ENCODE data around the gene FOXP1.
A peak's percentile ranks its signal among the peaks of the same experiment; 100 is the strongest.

FOXP1 gene

DNA sequence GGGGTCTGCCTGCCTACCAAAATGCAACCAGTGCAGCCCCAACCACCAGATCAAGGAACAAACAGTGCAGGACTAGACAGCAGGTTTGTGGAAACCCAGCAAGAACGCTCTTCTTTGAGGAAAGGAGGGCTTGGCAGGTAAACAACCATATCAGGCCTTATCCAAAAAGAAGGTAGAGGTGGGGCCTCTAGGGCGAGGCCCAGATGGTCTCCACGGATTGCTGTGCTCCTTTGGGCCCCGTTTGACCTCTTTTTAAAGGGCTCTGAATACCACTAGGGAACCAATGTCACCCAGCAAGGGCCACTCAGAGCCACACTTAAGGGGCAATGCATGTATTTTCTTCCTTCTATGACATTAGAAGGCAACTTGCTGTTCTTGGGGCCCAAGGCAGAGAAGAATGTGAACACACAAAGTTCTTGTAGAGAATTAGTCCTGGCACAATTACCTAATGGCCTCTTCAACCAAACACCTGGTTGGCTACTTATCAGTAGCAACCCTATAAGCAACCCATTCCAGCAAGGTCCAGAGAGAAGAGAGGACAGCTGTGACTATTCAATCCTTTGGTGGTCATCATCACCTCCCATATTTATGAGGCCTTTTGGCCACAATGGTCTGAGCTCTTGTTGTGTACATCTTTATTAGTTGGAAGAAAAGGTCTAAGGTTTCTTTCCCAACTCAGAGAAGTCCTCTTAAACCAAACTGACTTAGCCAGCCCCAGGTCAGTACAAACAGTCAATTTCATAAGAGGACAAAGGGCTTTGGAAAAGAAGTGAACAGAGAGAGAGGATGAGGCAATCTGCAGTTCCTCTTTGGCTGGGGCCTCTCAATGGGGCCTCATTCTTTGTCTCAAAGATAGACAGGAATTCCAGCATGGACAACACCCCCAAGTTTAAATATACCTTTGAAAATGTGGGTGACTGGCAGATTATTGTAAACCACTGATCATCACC is 36.0 kb downstream of the FOXP1 start:
- H3K27me3 ChIP-seq, result no peaks in the 10 kb centered on the region
- TF ChIP-seq, protein P1, sequence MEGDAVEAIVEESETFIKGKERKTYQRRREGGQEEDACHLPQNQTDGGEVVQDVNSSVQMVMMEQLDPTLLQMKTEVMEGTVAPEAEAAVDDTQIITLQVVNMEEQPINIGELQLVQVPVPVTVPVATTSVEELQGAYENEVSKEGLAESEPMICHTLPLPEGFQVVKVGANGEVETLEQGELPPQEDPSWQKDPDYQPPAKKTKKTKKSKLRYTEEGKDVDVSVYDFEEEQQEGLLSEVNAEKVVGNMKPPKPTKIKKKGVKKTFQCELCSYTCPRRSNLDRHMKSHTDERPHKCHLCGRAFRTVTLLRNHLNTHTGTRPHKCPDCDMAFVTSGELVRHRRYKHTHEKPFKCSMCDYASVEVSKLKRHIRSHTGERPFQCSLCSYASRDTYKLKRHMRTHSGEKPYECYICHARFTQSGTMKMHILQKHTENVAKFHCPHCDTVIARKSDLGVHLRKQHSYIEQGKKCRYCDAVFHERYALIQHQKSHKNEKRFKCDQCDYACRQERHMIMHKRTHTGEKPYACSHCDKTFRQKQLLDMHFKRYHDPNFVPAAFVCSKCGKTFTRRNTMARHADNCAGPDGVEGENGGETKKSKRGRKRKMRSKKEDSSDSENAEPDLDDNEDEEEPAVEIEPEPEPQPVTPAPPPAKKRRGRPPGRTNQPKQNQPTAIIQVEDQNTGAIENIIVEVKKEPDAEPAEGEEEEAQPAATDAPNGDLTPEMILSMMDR (IDR thresholded peaks at IDR 0.05), result no peak
- H3K9me3 ChIP-seq, result no peaks in the 10 kb centered on the region
- H3K4me3 ChIP-seq, result no peak overlapping the region
- no peak overlapping the region for H3K27ac ChIP-seq
- DNase-seq, result no peak
- intact Hi-C loops (cut with DNase I; ENCODE audit: low total_unique reads), result no loop called here
- H3K36me3 ChIP-seq, result no peaks in the 10 kb centered on the region
- peaks cover 1 to 24% (median 9%) of the 10 kb centered on the region in 4 donors for H3K4me1 ChIP-seq

DNA sequence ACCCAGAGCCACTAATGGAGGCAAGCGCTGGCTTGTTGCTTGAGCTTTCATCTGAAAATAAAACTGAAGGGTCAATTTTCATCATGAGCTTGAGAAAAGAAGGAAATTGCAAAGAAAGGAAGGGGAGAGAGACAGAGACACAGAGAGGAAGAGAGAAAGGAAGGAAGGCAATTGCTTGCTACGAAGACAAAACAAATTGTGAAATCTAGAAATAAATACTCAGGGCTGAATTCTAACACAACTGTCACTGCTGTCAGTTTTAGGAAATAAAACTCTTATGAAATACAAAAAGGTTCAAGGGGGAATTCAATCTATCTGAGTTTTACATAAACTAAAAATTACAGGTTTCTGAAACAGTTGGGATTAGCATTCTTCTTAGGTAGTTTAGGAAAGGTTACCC is 36.7 kb downstream of the FOXP1 start:
- DNase-seq, result no peak
- Histone ChIP-seq H3K4me3 (no peak overlapping the region), H3K27ac (no peak overlapping the region), H3K36me3 (no peaks in the 10 kb centered on the region), H3K4me1 (peaks cover 7 to 29% (median 15%) of the 10 kb centered on the region in 4 donors), H3K27me3 (no peaks in the 10 kb centered on the region), H3K9me3 (no peaks in the 10 kb centered on the region)
- TF ChIP-seq, protein P1 (IDR thresholded peaks at IDR 0.05), result no peak
- intact Hi-C loops (cut with DNase I; ENCODE audit: low total_unique reads), result no loop called here

DNA sequence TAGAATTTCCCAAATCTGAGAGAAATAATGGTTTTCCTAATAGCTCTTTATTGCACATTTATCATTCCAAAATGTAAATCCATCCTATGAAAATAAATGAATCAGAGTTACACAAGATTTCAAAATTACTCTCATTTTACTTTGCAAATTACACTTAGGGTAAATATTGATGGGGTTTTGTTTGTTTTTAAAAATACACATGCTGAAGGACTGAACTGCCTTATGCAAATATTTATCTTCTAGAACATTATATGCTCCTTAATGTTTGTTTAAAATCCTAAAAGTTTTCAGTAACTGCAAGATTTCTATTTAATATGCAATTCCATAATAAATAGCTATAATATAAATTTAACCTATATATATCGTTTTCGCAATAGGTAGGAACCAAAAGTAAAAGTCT is 38.2 kb downstream of the FOXP1 start:
- no peaks in the 10 kb centered on the region for H3K9me3 ChIP-seq
- TF ChIP-seq, protein P1 (IDR thresholded peaks at IDR 0.05), result no peak
- H3K36me3 ChIP-seq, result no peaks in the 10 kb centered on the region
- no peaks in the 10 kb centered on the region for H3K27me3 ChIP-seq
- H3K27ac ChIP-seq, result no peak overlapping the region
- H3K4me1 ChIP-seq, result peaks cover 7 to 33% (median 23%) of the 10 kb centered on the region in 4 donors
- no peak for DNase-seq
- H3K4me3 ChIP-seq, result no peak overlapping the region
- intact Hi-C loops (cut with DNase I; ENCODE audit: low total_unique reads), result no loop called here

DNA sequence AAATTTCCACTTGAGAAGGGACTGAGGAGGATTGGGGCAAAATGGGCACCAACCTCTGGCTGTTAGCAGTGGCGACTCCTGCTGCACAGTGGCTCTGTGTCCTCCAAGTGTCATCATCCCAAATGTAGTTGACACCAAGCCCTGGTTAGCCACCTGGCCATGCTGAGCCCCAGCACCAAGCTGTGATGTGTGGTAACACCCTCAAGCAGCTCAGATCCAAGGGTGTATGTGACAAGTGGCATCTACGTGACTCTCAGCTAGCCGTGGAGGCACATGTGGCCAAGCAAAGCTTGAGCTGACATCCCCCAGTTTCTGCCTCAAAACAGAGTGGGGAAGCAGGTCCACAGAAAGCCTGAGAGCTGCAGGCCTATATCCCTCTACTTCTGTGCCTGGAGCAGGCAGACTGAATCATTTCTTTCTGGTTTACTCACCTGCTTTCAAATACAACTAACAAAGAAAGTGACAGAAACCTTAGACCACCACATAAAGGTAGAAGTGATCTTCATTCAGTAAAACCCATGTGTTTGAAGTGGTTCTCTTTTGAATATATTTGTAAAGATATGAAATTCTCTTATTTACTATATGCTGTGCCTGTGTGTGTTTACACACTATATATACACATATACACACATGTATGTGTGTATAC is 40.0 kb downstream of the FOXP1 start:
- Histone ChIP-seq H3K27me3 (no peaks in the 10 kb centered on the region), H3K9me3 (no peaks in the 10 kb centered on the region), H3K27ac (peak overlapping the region; percentile 68 to 77), H3K4me1 (peaks cover 7 to 33% (median 23%) of the 10 kb centered on the region in 4 donors), H3K36me3 (no peaks in the 10 kb centered on the region), H3K4me3 (peak overlapping the region; percentile 44 to 50)
- TF ChIP-seq, protein P1 (IDR thresholded peaks at IDR 0.05), result no peak
- no peak for DNase-seq
- intact Hi-C loops (cut with DNase I; ENCODE audit: low total_unique reads), result loop anchor here (5.0 kb wide), 1 partner anchor 39 kb away; the partner anchor contains the start of gene FOXP1

DNA sequence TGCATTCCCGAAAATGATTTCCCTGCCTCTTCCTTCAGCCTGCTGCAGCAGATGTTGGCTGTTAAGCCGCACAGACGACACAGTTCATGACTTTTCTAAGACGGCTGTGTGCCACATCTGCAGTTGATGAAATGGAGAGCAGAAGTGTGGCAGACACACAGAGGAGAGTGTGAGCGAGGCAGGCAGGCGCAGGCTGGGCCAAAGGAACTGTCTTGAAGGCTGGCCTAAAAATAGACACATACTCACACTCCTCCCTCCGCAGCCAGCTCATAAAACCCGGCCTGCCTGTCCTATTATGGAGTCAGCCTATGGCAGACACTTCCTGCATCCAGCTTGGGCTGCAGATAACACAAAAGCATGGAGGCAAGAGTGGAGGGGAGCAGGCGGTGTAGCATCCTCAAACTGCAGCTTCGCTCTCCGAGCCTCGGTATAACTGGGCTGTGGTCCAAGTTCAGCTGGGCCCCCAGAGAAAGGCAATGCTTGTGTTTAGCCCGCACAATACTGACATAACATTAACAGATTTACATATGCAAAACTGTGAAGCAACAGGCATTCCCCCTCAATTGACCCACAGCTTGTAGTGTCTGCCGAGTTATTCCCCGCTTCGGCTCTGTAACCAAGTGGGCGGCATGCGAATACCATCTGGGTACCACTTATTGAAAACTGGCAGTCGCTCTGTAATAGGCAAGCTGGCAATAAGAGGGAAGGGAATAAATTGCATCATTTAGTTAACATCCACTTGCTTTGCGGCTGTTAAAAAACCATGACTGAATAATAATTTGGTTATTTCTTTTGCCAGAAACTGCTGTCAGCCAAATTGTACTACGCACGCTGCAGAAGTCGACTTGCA is 40.8 kb downstream of the FOXP1 start:
- TF ChIP-seq, protein P1 (IDR thresholded peaks at IDR 0.05), result no peak
- intact Hi-C loops (cut with DNase I; ENCODE audit: low total_unique reads), result loop anchor here (5.0 kb wide), 1 partner anchor 40 kb away; the partner anchor contains the start of gene FOXP1
- peak; percentile 91 for DNase-seq
- Histone ChIP-seq H3K27ac (peak overlapping the region; percentile 68 to 77), H3K27me3 (no peaks in the 10 kb centered on the region), H3K9me3 (no peaks in the 10 kb centered on the region), H3K4me1 (peaks cover 7 to 39% (median 29%) of the 10 kb centered on the region in 4 donors), H3K4me3 (peak overlapping the region; percentile 44 to 50), H3K36me3 (no peaks in the 10 kb centered on the region)

Measured in tibial artery (tissue), 4 donors.